Stimulated activated CD4-positive, alpha-beta T cell treated with anti-CD3 and anti-CD28 coated beads, Interleukin-4, amount 100 ng/mL, for 4 hours (primary cell): Measurements from ENCODE around the gene DLST.

Source experiments
- DNase-seq, 2 experiments: peaks; one replicate each; pipeline ENCODE4 v3.0.0-alpha.2; 2020

The DLST gene

DNA sequence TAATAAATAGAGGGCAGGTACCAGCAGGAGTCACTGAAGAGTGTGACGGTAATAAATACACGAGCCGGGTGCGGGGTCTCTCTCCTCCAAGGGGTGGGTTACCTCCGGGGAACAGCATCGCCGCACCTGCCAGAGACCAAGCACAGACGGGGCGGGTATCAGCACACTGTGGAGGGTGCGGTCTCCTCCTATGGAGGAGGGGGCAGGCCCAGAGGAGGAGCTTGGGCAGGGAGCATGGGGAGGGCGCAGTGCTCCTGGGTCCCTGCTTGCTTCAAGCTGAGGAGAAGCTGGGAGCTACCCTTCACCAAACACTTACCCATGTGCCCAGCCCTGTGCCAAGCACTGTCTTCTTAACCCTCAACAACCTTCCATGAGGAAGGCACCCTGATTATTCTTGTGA is 60.9 kb downstream of the DLST start:
- peak; percentile 14 to 17 for DNase-seq

DNA sequence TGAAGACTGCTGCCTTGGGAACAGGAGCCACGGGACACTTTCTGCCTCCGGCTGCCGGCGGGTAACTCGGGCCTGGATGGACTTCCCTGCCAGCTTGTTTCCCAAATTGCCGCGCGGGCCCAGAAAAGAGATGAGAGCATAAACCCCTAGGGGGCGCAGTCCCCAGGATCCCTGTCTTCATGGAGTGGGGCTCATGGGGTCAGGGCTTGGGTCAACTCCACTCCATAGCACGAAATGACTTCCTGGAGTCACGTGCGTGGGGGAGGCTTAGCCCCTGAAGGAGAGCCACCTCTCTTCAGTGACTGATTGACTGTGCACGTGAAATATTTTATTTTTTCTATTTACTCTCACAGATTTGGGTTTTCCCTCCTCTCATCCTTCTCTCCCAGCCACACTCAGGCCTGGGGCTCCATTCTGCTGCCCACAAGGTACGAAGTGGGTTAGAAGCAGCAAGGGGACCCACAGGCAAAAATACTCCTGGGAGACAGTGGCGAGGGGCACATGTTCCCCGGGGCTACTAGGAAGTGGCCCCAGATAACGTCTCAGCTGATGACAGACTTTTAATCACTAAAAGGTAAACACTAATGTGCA is 63.6 kb downstream of the DLST start:
- no peak for DNase-seq

DNA sequence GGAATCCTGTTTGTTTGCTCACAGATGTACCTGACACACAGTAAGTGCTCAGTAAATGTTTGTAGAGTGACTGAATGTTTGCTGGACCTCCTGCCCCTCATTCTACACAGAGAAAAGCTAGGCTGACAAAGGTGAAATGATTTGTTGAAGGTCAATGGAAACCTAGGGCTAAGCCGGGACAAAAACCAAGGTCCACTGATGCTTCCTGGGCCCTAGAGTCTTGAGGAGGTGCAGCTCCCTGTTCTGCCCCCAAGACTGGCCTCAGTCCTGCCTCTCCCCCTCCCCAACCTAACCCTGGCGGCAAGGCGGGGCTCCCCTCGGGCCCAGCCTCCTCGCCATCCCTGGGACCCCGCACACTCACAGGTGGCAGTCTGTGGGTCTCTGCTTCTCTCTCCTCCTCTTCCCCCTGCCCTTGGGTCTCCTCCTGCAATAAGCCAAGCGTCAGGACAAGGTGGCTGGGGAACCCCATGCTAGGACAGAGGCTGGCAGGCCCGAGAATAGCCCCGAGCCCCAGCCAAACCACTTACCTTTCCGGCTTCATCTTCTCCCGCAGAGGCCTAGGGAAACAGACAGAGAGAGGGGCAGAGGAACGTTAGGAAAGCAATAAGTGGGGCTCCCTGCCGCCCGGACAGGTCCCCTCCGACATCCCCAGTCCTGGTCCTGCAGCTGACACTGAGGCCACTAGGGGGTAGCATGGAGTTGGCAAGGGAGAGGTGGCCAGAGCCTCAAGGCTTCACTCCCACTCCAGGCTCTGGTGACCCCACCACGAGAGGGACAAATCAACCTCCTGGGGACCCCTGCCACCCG is 64.3 kb downstream of the DLST start:
- peak; percentile 62 to 63 for DNase-seq

DNA sequence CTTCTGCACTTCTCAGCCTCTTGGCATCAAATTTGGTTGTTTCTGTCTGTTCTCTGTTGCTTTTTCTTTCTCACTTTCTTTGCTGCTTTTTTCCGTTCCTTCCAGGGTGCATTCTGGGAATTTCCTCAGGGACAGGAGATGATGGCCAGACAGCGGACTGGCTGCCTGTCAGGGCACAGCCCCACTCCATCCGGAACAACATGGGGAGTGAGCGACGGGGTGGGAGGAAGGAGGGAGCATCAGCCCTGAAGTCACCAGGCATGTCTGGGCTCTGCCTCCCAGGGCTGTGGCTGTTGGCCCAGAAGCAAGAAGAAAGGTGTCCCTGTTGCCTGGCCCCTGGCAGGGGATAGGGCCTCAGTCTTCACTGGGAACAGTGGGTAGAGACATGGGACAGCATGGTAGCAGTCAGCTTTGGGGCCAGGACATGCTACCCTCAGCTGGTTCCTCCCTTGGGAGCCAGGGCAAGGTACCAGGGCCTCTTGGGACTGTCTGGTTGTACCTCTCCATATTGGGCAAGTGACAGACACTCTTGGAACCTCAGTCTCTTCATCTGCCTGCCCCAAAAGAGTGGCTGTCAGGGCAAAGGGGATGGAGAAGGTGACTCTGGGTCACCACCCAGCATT is 65.1 kb downstream of the DLST start:
- DNase-seq, result no peak

DNA sequence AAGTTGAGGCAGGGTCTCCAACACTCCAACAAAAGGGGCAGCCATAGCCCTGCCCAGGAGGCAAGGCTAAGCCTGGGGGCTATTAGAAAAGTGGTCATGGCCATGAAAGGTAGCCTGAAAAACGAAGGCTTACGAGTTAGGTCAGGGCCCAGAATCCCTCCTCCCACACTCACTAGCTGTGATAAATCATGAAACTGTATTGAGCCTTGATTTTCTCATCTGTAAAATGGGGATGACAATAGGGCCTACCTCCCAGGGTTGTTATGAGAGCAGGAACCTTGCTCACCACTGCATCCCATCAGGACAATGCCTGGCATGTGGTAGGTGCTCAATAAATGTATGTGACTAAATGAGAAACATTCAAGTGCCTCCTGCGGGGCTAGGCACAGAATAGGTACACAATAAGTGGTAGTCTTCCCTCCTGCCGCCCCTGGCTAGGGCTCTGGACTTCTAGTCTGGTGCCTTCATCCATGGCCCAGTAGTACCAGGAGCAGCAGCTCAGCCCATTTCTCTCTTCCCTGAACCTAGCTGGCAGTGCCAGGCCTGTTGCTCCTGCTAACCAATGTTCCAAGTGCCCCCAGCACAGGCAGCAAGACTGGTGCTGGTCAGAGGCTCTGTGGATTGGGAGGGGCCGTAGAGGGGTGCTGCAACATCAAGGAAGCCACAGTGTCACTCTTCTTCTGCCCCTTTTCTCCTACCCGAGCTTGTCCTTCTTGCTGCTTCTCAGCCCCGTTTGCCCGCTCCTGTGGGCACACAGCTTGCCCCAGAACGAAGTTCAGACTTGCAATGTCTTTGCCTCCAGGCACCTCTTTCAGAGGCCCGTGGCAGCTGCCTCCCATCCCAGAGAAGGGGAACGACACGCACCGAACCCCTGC is 65.9 kb downstream of the DLST start:
- no peak for DNase-seq

DNA sequence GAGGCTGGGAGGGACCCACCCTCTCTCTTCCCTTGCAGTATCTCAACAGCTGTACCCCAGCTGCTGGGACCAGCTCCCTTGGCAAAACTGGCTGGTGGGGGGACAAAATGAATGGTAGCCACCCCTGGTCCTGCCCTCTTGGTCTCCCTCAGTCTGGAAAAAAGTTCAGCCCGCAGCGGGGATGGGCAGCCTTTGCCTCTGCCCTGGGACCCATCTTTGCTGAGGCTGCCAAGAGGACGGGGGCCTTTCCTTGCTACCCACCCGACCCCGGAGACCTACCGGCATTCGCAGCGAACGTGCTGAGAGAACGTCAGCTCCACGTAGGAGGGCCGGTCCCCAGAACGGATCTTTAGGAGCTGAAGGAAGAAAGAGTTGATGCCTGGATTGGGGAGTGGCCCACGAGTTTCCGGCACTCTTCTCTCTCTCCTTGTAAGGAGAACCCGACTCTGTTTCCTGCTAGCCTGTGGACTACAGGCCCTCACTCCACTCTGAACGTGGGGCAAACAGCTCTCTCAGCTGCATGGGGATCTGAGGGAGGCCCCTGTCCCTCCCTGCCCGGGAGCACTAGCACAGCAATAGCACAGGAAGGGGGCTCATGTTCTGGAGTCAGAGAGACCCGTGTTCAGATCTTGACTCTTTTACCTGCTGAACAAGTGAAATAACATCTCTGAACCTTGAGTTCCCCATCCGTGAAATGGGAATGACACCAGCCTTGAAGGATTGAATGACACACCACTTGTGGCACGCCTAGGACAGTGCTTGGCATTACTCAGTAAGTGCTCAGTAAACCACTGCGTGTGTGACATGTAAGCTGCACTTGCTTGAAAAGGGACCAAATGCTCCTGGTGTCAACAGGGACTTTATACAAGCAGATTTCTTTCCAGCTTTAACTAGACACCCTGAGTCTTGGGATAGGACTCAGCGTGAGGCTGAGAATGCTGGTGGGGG is 66.8 kb downstream of the DLST start:
- no peak for DNase-seq

DNA sequence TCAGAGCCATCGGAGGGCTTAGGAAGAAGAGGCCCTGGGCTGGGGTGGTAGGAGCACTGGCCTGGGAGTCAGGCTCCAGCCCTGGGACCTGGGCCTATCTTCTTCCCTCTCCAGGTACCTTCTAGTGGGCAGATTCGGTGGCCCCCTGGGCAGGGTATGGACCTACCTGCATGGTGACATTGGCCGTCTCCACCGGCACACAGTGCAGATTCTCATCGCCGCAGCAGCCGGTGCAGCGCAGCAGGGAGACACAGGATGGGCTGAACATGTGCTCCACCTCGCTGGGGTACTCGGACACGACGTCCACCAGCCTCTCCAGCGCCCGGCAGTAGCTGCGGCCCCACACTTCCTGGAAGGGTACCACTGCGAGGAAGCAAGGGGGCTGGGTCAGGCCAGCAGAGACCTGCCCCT is 67.5 kb downstream of the DLST start:
- no peak for DNase-seq

DNA sequence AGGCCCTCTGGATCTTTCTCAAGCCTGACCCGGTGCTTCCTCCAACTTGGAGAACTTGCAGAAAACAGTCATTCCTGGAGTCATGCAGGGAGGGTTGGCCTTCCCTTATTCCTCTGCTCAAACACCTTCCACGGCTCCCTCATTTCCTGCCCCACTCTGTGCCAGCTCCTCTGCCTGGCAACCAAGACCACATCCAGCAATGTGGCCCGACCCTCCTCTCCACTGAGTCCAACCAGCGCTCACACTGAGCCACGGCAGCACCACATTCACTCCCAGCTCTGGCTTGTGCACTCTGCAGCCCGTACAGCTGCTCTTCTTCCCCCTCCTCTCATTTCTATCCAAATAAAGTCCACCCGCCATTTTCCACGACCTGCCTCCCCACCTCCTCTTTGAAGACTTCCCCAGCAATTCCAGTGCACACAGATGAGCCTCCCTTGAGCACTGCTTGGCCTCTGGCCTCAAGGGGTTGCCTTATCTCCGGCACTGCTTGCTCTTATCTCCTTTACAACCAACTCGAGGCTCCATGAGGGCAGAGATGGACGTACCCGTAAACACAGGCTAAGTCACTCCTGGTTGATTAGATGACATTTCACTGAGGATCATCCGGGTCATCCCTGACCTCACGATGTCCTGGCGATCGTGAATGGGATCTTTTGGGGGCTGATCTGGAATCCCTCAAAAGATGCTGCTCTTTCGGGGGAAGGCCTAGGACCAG is 68.3 kb downstream of the DLST start:
- DNase-seq, result no peak

DNA sequence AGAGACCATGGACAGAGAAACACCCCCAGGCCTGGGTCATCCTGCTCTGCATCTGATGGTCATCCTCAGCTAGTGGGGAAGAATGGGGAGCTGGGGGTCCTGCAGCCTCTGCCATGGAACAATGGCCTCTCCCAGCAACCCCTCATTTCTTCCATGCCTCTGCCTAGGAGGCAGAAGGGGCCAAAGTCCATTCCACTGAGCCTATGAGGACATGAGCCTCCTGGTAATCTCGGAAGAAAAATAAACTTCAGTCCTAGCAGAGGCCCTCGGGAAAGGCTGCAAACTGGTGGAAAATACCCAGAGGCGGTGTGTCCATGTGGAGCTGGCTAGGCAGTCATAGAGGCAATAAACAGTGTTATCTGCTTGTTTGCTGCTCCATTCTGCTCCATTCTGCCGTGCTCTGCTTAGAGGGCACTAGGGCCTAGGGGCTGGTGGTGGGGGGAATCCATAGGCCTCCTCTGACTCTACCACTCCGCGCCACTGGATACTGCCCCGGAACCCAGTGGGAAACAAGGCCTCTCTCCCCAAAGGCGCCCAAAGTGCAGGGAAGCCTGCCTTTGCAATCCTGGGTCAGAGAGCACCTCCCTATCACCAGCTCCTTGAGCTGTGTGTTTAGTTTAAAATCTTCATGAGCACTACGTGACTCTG is 69.2 kb downstream of the DLST start:
- no peak for DNase-seq

GRCh38 chr14:74951443-74952179 is 69.9 kb downstream of the DLST start:
- no peak for DNase-seq

DNA sequence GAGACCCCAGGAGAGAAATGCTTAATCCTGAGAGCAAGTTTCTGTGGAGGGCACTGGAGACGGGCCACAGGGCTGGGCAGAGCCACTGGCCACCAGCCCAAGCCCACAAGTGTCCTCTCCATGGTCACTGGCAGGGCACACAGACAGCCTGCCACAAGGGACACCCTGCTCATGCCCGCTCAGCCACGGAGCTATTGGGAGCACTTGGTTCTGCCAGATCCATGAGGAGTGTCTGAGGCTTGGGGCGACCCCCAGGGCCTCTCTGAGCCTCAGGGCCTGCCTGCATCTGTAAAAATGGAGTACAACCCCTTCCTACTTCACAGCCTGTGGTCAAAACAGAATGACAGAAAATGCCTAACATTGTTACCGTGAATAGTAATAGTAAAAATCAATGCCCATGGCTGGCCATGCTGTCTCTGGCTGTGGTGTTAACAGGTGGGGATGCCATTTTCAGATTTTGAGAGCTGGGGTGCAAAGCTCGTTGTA is 70.5 kb downstream of the DLST start:
- no peak for DNase-seq

DNA sequence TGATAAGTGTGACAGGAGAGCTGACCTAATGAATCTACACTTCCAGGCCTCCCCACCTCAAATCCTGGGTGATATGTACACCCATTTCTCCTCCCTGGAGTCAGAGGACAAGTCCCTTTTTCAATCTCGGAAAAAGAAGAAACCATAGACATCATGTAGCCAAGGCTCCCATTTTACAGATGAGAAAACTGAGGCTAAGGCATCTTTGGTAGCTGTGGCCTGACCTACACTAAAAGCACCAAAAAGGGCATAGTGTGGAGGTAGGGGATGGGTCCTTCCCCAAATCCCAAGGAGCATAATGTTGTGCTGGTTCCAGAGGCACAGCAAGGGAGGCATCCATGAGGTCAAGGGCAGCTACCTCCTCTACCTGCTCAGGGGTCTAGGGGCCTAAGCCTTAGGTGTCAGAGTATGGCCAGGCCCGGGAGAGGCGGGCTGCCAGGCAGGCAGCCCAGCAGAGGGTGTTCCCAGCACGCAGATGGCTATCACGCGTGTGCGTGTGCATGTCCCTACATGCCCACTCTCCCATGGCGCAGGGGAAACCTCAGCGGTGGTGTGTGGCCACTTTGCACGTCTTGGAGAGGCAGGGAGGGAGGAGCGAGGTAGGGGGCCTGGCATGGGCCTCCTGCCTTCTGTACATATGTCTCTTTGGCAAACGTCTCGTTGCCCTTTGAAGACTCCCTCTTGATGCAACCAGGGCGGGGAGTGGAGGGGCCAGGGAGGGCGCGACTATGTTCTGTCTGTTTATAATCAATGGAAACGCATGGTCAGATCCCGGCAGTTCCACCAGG is 71.2 kb downstream of the DLST start:
- no peak for DNase-seq
